GM19397 (cell line): Measurements from ENCODE around the gene OR1F1.

ENCODE experiments used
- ATAC-seq: cut with Tn5 transposase; IDR thresholded peaks from one replicate; pipeline ENCODE4 v1.9.1; 2021; ENCODE audit warnings: mild to moderate bottlenecking, moderate library complexity; ENCODE audit not compliant: unreplicated experiment

OR1F1 gene

GRCh38 chr16:3243882-3244281, 55.9 kb downstream of the OR1F1 start:
- ATAC-seq, result no peak

DNA sequence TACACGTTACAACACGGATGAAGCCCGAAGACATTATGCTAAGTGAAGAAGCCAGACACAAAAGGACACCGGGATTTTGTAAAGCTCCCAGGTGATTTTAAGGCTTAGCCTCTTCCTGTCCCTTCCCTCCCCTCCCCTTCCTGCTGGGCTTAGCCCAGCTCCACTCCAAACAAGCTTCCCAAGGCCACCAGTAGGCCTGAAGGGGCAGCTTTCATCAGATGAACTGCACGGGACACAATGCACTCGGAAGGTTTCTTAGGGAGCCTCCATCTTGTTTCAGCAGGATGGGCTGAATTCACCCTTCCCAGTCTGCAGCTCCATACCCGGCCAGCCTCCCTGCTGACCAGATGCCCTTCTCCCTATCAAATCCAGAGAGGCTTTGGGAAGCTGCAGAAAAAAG, 58.0 kb downstream of the OR1F1 start:
- no peak for ATAC-seq

DNA sequence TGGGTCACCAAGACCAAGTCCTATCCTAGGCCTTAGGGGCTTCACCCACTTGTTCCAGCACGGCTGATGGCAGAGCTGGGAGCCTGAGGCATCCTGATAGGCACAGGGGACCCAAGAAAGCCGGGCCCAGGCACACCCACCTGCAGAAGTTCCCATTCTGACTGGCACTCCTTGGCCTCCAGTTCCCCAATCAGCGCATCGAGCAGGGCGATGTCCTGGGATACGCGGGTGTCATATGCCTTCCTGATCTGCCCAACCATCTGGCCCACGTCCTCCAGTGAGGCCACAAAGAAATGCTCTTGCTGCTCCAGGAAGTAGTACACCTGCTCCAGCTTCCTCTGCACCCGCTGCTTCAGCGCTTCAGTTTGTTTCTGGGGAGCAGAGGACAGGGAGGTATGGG, 58.9 kb downstream of the OR1F1 start:
- no peak for ATAC-seq

GRCh38 chr16:3248596-3248995, 60.6 kb downstream of the OR1F1 start:
- ATAC-seq, result no peak

GRCh38 chr16:3249020-3249419, 61.0 kb downstream of the OR1F1 start:
- no peak for ATAC-seq

GRCh38 chr16:3249451-3249850, 61.4 kb downstream of the OR1F1 start:
- no peak for ATAC-seq

GRCh38 chr16:3252967-3253366, 65.0 kb downstream of the OR1F1 start:
- no peak for ATAC-seq

DNA sequence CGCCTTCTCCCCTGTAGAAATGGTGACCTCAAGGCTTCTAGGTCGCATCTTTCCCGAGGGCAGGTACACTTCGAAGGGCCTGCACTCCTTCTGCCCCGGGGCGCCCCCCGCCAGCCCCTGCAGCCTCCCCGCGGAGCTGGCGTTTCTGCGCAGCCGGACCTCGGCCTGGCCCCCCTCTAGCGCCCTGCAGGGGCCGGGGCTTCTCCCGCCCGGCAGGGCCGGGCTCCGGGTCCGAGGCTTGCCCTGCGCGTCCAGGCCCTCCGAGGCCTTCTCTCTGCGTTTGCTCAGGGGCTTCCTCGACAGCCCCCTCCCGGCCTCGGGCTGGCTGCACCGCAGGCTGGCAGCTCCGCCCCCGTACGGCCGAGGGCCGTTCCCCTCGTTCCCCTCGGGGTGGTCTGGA, 66.3 kb downstream of the OR1F1 start:
- ATAC-seq, result no peak
